GM19324 (cell line): Measurements from ENCODE around the gene GATAD2B.

Source experiments
- ATAC-seq: cut with Tn5 transposase; IDR thresholded peaks from one replicate; pipeline ENCODE4 v1.9.1; 2021; ENCODE audit warnings: mild to moderate bottlenecking, moderate library complexity; ENCODE audit not compliant: unreplicated experiment, low FRiP score

The GATAD2B gene

DNA sequence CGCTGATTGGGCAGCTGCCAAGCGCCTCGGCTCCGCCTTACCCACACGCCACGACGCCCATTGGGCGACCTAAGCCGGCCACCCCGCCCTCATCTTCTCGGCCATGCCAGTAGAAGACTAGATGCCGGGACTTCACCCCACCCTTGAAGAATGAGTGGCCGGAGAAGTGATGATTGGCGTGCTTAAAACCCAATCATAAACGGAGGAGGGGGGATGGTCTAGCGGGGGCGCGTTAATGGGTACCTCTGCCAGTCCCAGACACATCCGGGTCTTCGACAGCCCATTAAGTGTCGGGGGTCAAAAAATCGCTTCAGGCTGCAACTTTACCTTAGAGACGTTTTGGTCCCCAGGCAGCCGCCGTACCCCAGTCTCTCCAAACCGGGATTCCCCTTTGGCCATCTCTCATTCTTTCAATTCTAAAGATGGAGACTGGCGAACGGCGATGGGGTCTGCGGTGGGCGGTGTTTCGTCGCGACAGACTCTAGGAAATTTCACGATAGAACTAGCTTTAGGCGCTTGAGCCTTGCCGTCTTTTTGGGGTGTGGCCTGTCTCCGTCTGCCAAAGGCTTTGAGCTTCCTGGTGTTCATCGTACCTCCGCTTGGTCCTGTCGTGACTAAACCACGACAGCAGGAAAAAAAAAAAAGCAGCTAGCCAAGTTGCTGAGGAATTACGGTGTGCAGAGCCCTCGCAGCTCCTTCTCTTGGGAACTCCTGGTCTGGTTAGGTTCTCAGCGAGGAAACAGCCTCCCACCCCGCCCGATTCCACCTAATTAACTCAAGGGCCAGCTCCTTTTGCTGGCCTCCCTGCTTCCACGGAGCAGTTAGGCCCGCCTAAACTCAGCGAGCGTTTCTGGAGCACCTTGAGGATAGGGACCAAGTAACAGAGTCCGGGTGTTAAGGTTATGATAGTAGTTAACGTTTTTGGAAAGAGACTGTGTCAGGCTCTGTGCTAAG, at the start of gene GATAD2B:
Gene GATAD2B (minus strand): TSS at position 1 of the 954 bp plus-strand sequence. CDS start 94,625 bp downstream, outside the sequence.
- peak; percentile 96 for ATAC-seq

GRCh38 chr1:153970346-153970745, 47.6 kb upstream of the GATAD2B start:
- no peak for ATAC-seq

- ATAC-seq, result no peak
Observed at GRCh38 chr1:153968972-153969371, 46.2 kb upstream of the GATAD2B start.

DNA sequence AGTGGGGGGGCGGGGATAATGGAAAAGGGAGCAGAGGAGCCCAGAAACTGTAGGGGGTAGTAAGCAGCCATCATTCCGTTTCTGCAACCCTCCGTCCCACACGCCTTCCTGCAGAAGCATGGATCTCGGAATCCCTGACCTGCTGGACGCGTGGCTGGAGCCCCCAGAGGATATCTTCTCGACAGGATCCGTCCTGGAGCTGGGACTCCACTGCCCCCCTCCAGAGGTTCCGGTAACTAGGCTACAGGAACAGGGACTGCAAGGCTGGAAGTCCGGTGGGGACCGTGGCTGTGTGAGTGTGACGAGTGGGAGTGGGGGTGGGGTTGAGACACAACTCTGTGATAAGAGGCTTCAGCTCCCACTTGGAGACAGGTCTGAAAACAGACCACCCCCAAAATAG, 45.6 kb upstream of the GATAD2B start:
- no peak for ATAC-seq

- no peak for ATAC-seq
Observed at GRCh38 chr1:153968000-153968363, 45.2 kb upstream of the GATAD2B start.

- peak; percentile 65 for ATAC-seq
Observed at GRCh38 chr1:153967107-153967999, 44.6 kb upstream of the GATAD2B start, which contains the start of gene CREB3L4. Gene CREB3L4, plus strand, starts transcription at chr1:153967902. Its CDS starts 624 bp downstream, at chr1:153968526.

- no peak for ATAC-seq
Observed at GRCh38 chr1:153963850-153964331, 41.1 kb upstream of the GATAD2B start.

GRCh38 chr1:153963030-153963849, 40.5 kb upstream of the GATAD2B start, which contains the start of gene SLC39A1:
Gene SLC39A1, minus strand, starts transcription at chr1:153963537. Its CDS starts 822 bp downstream, at chr1:153962715.
- ATAC-seq, result peak; percentile 57

GRCh38 chr1:153962088-153963029, 39.6 kb upstream of the GATAD2B start:
- no peak for ATAC-seq

GRCh38 chr1:153961421-153961820, 38.6 kb upstream of the GATAD2B start:
- ATAC-seq, result no peak

GRCh38 chr1:153960206-153960605, 37.4 kb upstream of the GATAD2B start:
- no peak for ATAC-seq

DNA sequence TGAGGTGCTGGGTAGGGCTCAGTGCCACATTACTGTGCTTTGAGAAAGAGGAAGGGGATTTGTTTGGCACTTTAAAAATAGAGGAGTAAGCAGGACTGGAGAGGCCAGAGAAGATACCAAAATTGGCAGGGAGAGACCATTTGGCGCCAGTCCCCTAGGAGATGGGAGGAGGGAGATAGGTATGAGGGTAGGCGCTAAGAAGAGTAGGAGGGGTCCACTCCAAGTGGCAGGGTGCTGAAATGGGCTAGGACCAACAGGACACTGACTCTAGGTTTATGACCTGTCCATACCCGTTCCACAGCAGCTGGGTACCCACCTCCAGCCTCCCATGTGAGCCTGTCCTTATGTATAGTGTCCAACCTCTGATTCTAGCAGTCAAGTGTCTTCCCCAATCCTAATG, 36.7 kb upstream of the GATAD2B start:
- no peak for ATAC-seq

- ATAC-seq, result no peak
Observed at GRCh38 chr1:153958961-153959260, 36.1 kb upstream of the GATAD2B start.

DNA sequence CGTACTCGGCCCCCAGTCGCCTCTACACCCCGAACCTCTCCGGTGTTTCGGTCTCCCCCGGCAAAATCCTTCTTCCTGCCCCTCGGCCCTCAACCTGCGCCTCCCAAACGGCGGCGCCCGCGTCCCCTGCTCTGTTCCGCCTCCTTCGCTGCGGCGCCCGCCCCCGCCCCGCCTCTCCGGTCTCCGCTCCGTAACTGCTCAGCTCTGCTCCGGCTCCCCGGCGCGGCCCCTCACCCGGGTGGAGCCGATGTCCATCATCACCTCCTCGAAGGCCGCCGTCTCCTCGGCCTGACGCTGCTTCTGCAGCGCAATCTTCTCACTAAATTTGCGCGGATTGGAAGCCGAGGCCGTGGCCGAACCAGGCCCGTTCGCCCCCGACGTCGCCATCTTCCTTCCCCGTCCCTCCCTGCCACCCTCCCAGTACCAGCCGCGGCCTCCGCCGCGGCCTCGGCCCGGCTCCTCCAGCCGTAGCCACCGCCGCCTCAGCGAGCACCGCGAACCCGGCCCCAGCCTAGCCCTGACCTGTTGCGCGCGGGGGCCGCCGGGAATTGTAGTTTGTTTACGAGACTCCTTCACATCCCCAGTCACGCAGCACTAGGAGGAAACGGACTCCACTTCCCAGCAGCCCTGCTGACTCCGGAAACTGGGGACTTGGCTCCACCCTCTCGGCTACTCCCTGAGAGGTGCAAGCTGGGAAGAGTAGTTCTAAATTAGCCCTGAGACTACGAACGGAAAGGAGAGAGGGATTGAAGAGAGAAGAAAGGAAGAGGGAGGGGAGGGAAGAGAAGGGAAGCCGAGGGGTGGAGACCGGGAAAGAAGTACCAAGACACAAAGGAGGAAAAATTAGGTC, 35.6 kb upstream of the GATAD2B start, which contains the start of gene CRTC2:
Gene CRTC2 (minus strand): TSS at position 502 of the 850 bp plus-strand sequence. CDS start 115 bp downstream, at position 387.
- ATAC-seq, result peak; percentile 65

GRCh38 chr1:153957744-153958110, 35.0 kb upstream of the GATAD2B start:
- peak; percentile 12 for ATAC-seq

GRCh38 chr1:153956997-153957715, 34.4 kb upstream of the GATAD2B start:
- no peak for ATAC-seq

DNA sequence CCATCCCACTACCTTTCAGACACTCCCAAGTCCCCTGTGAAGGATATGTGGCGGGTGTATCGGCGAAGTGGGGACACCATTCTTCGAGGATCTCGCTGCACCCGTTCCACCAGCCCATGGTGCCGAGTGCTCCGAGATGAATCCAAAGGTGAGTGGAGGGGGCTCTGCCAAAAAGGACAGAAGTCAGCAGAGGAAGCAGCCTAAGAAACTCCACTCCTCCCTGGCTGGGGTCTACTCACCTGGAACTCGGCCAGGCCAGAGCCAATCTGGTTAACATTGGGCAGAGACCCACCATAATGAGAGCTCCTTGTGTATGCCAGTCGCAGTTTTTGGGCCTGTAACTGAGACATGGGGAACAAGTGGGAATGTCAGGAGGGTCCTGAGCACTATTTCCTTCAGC, 32.1 kb upstream of the GATAD2B start:
- ATAC-seq, result no peak
